Measurements from ENCODE around the gene IPO7. TPM values are rescaled to one million over a fixed set of nuclear protein-coding genes. Genes with fewer than 3 reads are reported as not detected.

Gene IPO7
- total and polyA plus RNA-seq, 2 of the 13 experiments (the other 11 are each of a cell fraction or from before 2014, with no cell fraction given): 59.4 to 98.4 TPM

DNA sequence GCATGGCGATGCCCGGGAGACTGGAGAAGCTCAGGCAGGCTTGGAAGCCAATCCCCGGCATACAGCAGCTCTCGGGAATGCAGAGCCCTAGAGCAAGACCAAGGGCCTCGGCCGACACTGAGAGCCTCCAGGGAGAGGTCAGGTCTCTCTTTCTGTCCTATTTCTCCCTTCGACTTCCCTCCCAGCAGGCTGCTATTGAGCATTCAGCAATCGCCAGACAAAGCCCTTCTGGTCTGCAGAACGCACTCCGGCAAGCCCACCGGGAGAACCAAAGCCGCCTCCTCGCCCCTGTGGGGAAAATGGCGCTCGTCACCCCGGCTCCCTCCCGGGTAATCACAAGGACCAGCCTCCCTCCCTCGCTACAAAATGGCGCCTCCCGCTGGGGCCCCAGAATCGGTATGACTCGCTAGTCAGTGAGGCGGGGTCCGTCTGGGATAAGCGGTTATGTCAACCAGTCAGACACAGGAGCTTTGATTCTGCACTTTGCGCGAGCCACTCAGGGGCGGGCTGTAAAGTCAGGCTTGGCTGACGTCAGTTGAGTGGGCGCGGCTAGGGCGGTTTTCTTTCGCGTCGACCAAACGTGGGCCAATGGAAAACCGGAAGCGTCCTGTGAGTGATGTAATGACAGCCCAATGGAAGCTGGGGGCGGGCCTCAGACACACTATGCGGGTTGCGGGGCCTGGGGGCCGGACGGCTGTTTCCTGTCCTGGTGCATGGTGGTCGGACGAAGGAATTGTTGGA is 76.0 kb downstream of the IPO7 start, which contains the start of gene ZNF143 (continued):
- TF ChIP-seq, protein P1, sequence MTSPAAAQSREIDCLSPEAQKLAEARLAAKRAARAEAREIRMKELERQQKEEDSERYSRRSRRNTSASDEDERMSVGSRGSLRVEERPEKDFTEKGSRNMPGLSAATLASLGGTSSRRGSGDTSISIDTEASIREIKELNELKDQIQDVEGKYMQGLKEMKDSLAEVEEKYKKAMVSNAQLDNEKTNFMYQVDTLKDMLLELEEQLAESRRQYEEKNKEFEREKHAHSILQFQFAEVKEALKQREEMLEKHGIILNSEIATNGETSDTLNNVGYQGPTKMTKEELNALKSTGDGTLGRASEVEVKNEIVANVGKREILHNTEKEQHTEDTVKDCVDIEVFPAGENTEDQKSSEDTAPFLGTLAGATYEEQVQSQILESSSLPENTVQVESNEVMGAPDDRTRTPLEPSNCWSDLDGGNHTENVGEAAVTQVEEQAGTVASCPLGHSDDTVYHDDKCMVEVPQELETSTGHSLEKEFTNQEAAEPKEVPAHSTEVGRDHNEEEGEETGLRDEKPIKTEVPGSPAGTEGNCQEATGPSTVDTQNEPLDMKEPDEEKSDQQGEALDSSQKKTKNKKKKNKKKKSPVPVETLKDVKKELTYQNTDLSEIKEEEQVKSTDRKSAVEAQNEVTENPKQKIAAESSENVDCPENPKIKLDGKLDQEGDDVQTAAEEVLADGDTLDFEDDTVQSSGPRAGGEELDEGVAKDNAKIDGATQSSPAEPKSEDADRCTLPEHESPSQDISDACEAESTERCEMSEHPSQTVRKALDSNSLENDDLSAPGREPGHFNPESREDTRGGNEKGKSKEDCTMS (CRISPR knock-in tag; conservative IDR thresholded peaks at IDR 0.05): no peak
- peak; percentile 67 for TF ChIP-seq CBX1 (IDR thresholded peaks at IDR 0.05; ENCODE audit: low read depth)
- TF ChIP-seq FOXP1 (IDR thresholded peaks at IDR 0.05): no peak
- TF ChIP-seq FOXP1 (CRISPR knock-in tag; IDR thresholded peaks at IDR 0.05): no peak
- TF ChIP-seq, protein P2, sequence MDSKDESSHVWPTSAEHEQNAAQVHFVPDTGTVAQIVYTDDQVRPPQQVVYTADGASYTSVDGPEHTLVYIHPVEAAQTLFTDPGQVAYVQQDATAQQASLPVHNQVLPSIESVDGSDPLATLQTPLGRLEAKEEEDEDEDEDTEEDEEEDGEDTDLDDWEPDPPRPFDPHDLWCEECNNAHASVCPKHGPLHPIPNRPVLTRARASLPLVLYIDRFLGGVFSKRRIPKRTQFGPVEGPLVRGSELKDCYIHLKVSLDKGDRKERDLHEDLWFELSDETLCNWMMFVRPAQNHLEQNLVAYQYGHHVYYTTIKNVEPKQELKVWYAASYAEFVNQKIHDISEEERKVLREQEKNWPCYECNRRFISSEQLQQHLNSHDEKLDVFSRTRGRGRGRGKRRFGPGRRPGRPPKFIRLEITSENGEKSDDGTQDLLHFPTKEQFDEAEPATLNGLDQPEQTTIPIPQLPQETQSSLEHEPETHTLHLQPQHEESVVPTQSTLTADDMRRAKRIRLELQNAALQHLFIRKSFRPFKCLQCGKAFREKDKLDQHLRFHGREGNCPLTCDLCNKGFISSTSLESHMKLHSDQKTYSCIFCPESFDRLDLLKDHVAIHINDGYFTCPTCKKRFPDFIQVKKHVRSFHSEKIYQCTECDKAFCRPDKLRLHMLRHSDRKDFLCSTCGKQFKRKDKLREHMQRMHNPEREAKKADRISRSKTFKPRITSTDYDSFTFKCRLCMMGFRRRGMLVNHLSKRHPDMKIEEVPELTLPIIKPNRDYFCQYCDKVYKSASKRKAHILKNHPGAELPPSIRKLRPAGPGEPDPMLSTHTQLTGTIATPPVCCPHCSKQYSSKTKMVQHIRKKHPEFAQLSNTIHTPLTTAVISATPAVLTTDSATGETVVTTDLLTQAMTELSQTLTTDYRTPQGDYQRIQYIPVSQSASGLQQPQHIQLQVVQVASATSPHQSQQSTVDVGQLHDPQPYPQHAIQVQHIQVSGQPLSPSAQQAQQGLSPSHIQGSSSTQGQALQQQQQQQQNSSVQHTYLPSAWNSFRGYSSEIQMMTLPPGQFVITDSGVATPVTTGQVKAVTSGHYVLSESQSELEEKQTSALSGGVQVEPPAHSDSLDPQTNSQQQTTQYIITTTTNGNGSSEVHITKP (CRISPR knock-in tag; IDR thresholded peaks at IDR 0.05; ENCODE audit: low read depth): peak; percentile 76
- TF ChIP-seq, protein P3, sequence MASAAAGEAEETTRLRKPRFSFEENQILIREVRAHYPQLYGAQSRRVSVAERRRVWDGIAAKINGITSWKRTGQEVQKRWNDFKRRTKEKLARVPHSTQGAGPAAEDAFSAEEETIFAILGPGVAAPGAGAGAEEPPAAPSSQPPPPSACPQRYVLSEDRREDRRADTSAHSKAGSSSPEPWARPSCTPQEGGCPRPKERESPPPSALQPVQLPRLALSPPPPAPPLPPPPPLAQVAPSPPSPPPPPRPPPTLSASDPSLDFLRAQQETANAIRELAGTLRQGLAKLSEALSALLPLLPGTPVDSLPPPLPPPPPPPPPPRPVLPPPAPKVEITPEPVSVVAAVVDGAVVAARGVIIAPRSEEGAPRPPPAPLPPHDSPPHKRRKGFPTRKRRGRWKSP (CRISPR knock-in tag; IDR thresholded peaks at IDR 0.05): 0 out of 2 replicates have a peak, but pooled peaks have one; percentile 56
- TF ChIP-seq ZNF749 (CRISPR knock-in tag; IDR thresholded peaks at IDR 0.05; ENCODE audit: borderline replicate concordance): no peak; the same call in 1 of the 2 replicates
- no peak for TF ChIP-seq ZNF383 (CRISPR knock-in tag; IDR thresholded peaks at IDR 0.05; ENCODE audit: borderline replicate concordance)
- TF ChIP-seq SPEN (CRISPR knock-in tag; IDR thresholded peaks at IDR 0.05; ENCODE audit: low read depth): peak; percentile 80
- no peak for TF ChIP-seq RAD51 (IDR thresholded peaks at IDR 0.05; ENCODE audit: borderline replicate concordance)
- TF ChIP-seq, protein P4, sequence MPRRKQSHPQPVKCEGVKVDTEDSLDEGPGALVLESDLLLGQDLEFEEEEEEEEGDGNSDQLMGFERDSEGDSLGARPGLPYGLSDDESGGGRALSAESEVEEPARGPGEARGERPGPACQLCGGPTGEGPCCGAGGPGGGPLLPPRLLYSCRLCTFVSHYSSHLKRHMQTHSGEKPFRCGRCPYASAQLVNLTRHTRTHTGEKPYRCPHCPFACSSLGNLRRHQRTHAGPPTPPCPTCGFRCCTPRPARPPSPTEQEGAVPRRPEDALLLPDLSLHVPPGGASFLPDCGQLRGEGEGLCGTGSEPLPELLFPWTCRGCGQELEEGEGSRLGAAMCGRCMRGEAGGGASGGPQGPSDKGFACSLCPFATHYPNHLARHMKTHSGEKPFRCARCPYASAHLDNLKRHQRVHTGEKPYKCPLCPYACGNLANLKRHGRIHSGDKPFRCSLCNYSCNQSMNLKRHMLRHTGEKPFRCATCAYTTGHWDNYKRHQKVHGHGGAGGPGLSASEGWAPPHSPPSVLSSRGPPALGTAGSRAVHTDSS (CRISPR knock-in tag; conservative IDR thresholded peaks at IDR 0.05): no peak
- no peak for TF ChIP-seq TRIM24 (CRISPR knock-in tag; IDR thresholded peaks at IDR 0.05)
- TF ChIP-seq, protein P5, sequence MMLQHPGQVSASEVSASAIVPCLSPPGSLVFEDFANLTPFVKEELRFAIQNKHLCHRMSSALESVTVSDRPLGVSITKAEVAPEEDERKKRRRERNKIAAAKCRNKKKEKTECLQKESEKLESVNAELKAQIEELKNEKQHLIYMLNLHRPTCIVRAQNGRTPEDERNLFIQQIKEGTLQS (CRISPR knock-in tag; IDR thresholded peaks at IDR 0.05): no peak
- no peak for TF ChIP-seq SUZ12 (IDR thresholded peaks at IDR 0.05; ENCODE audit: low read depth, low read length)
- TF ChIP-seq, protein P6, sequence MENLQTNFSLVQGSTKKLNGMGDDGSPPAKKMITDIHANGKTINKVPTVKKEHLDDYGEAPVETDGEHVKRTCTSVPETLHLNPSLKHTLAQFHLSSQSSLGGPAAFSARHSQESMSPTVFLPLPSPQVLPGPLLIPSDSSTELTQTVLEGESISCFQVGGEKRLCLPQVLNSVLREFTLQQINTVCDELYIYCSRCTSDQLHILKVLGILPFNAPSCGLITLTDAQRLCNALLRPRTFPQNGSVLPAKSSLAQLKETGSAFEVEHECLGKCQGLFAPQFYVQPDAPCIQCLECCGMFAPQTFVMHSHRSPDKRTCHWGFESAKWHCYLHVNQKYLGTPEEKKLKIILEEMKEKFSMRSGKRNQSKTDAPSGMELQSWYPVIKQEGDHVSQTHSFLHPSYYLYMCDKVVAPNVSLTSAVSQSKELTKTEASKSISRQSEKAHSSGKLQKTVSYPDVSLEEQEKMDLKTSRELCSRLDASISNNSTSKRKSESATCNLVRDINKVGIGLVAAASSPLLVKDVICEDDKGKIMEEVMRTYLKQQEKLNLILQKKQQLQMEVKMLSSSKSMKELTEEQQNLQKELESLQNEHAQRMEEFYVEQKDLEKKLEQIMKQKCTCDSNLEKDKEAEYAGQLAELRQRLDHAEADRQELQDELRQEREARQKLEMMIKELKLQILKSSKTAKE (CRISPR knock-in tag; IDR thresholded peaks at IDR 0.05; ENCODE audit: borderline replicate concordance): no peak
- no peak for TF ChIP-seq MIER2 (CRISPR knock-in tag; IDR thresholded peaks at IDR 0.05)
- TF ChIP-seq ZNF572 (CRISPR knock-in tag; IDR thresholded peaks at IDR 0.05): no peak
- TF ChIP-seq ATF7-NPFF (CRISPR knock-in tag; IDR thresholded peaks at IDR 0.05; ENCODE audit: low read depth): no peak

Measured in HepG2 (cell line).